Right lobe of liver (tissue), 4 donors: Measurements from ENCODE around the gene TYW1B.
"Not testable (repeated sequence)": the region's sequence is repeated elsewhere in the genome, so short reads cannot be mapped to it uniquely, and the experiment has no call there.

Experiments used
- CTCF ChIP-seq, 4 donors: fragments of 200-600 bp in 3 of 4; fragments of 450-650 bp in 1 of 4; IDR thresholded peaks; one replicate each; pipeline versions ENCODE4 v1.5.1 to v1.8.0; 2016 to 2022; ENCODE audit warnings: antibody characterized with exemption in 4 of 4, mild to moderate bottlenecking in 2 of 4
- POLR2A ChIP-seq: fragments of 450-650 bp; IDR thresholded peaks from one replicate; pipeline ENCODE4 v1.6.1; 2017; ENCODE audit warnings: antibody characterized with exemption, mild to moderate bottlenecking
- donor health status: DM: no; HTN: no; CAD: no.
- donor health status: DM: no; HTN: no; CAD: no.
- donor health status: DM: no; HTN: yes; CAD: no.

GRCh38 chr7:72823765-72824732 is 4.0 kb downstream of the TYW1B start:
- peak; percentile 14 to 51 (median 42) for TF ChIP-seq CTCF (IDR thresholded peaks at IDR 0.05)
- not testable (repeated sequence) for TF ChIP-seq POLR2A
